GM21737 (cell line): ENCODE data around the gene HAT1.

Source experiments
- ATAC-seq: cut with Tn5 transposase; IDR thresholded peaks from one replicate; pipeline ENCODE4 v1.9.1; 2021; ENCODE audit warnings: mild to moderate bottlenecking, moderate library complexity; ENCODE audit not compliant: unreplicated experiment

HAT1 gene

GRCh38 chr2:171919453-171919852 is 2.8 kb upstream of the HAT1 start:
- no peak for ATAC-seq

GRCh38 chr2:171921970-171922229 is 361 bp upstream of the HAT1 start:
- no peak for ATAC-seq

GRCh38 chr2:171923206-171923605 is 945 bp downstream of the HAT1 start:
- no peak for ATAC-seq

- no peak for ATAC-seq
Measured at GRCh38 chr2:171924170-171924942, 2.1 kb downstream of the HAT1 start.

- no peak for ATAC-seq
Measured at GRCh38 chr2:171930385-171930784, 8.1 kb downstream of the HAT1 start.

- ATAC-seq, result no peak
Measured at GRCh38 chr2:171939058-171939742, 16.9 kb downstream of the HAT1 start.

- no peak for ATAC-seq
Measured at GRCh38 chr2:171939743-171940071, 17.4 kb downstream of the HAT1 start.

- ATAC-seq, result no peak
Measured at GRCh38 chr2:171941316-171941699, 19.0 kb downstream of the HAT1 start.

GRCh38 chr2:171943869-171944268 is 21.6 kb downstream of the HAT1 start:
- no peak for ATAC-seq

- no peak for ATAC-seq
Measured at GRCh38 chr2:171952276-171952675, 30.0 kb downstream of the HAT1 start.

GRCh38 chr2:171952748-171953147 is 30.5 kb downstream of the HAT1 start:
- no peak for ATAC-seq

- no peak for ATAC-seq
Measured at GRCh38 chr2:171956135-171956825, 34.0 kb downstream of the HAT1 start.

GRCh38 chr2:171957061-171957460 is 34.8 kb downstream of the HAT1 start:
- no peak for ATAC-seq

GRCh38 chr2:171958475-171958874 is 36.2 kb downstream of the HAT1 start:
- no peak for ATAC-seq

GRCh38 chr2:171959998-171960397 is 37.7 kb downstream of the HAT1 start:
- ATAC-seq, result no peak

- no peak for ATAC-seq
Measured at GRCh38 chr2:171960570-171960969, 38.3 kb downstream of the HAT1 start.

GRCh38 chr2:171963198-171963597 is 40.9 kb downstream of the HAT1 start:
- no peak for ATAC-seq

GRCh38 chr2:171964308-171964707 is 42.0 kb downstream of the HAT1 start:
- ATAC-seq, result no peak

GRCh38 chr2:171965238-171965637 is 43.0 kb downstream of the HAT1 start:
- ATAC-seq, result no peak

- ATAC-seq, result no peak
Measured at GRCh38 chr2:171965661-171966060, 43.4 kb downstream of the HAT1 start.

GRCh38 chr2:171966235-171966634 is 44.0 kb downstream of the HAT1 start:
- ATAC-seq, result no peak

- ATAC-seq, result no peak
Measured at GRCh38 chr2:171966688-171967087, 44.4 kb downstream of the HAT1 start.
